GM19328 (cell line): ENCODE measurements around the gene PNRC1.
"Not testable (repeated sequence)": the region's sequence is repeated elsewhere in the genome, so short reads cannot be mapped to it uniquely, and the experiment has no call there.

Experiments used
- ATAC-seq: cut with Tn5 transposase; IDR thresholded peaks from one replicate; pipeline ENCODE4 v1.9.1; 2021; ENCODE audit warnings: mild to moderate bottlenecking, moderate library complexity; ENCODE audit not compliant: unreplicated experiment

Gene PNRC1

GRCh38 chr6:89058627-89059026 is 21.9 kb upstream of the PNRC1 start:
- no peak for ATAC-seq

- no peak for ATAC-seq
These were observed 21.3 kb upstream of the PNRC1 start for GRCh38 chr6:89059227-89059626.

GRCh38 chr6:89063881-89064280 is 16.7 kb upstream of the PNRC1 start:
- ATAC-seq = no peak

- not testable (repeated sequence) for ATAC-seq
These were observed 15.6 kb upstream of the PNRC1 start for GRCh38 chr6:89064931-89065330.

GRCh38 chr6:89066121-89066520 is 14.4 kb upstream of the PNRC1 start:
- not testable (repeated sequence) for ATAC-seq

GRCh38 chr6:89066940-89067646 is 13.5 kb upstream of the PNRC1 start:
- ATAC-seq = no peak

- ATAC-seq = no peak
These were observed 12.8 kb upstream of the PNRC1 start for GRCh38 chr6:89067796-89068195.

GRCh38 chr6:89068695-89069094 is 11.9 kb upstream of the PNRC1 start:
- no peak for ATAC-seq

GRCh38 chr6:89069536-89070163 is 10.9 kb upstream of the PNRC1 start:
- no peak for ATAC-seq

- ATAC-seq = no peak
These were observed 9.5 kb upstream of the PNRC1 start for GRCh38 chr6:89071036-89071435.

GRCh38 chr6:89073014-89073620 is 7.4 kb upstream of the PNRC1 start:
- no peak for ATAC-seq

GRCh38 chr6:89073840-89074239 is 6.7 kb upstream of the PNRC1 start:
- ATAC-seq = no peak

GRCh38 chr6:89079511-89080234 is 878 bp upstream of the PNRC1 start:
- ATAC-seq = no peak

- peak; percentile 10 for ATAC-seq
These were observed 525 bp downstream of the PNRC1 start for GRCh38 chr6:89081129-89081422.

- ATAC-seq = peak; percentile 50
These were observed 1.1 kb downstream of the PNRC1 start for GRCh38 chr6:89081423-89082322.

- no peak for ATAC-seq
These were observed 1.9 kb downstream of the PNRC1 start for GRCh38 chr6:89082486-89082891.

GRCh38 chr6:89084542-89084941 is 4.0 kb downstream of the PNRC1 start:
- no peak for ATAC-seq

GRCh38 chr6:89084954-89085353 is 4.4 kb downstream of the PNRC1 start:
- no peak for ATAC-seq

- ATAC-seq = no peak
These were observed 5.1 kb downstream of the PNRC1 start for GRCh38 chr6:89085409-89086205.

GRCh38 chr6:89087881-89088280 is 7.3 kb downstream of the PNRC1 start:
- ATAC-seq = no peak
